Esophagus squamous epithelium (tissue), 4 donors: Measurements from ENCODE around the gene SMOC2.

Experiments used
- CTCF ChIP-seq, 6 experiments: fragments of 450-650 bp in 4 of 6; fragments of 200-600 bp in 2 of 6; sonication (generic) in 2 of 6; IDR thresholded peaks; one replicate each; pipeline ENCODE4 v1.5.1; 2016 to 2019; ENCODE audit warnings: antibody characterized with exemption in 6 of 6, mild to moderate bottlenecking in 4 of 6, moderate library complexity in 4 of 6
- POLR2A ChIP-seq, 4 donors: fragments of 450-650 bp; IDR thresholded peaks; one replicate each; pipeline ENCODE4 v1.6.1; 2017; ENCODE audit warnings: antibody characterized with exemption in 4 of 4, mild to moderate bottlenecking in 4 of 4, moderate library complexity in 3 of 4

GRCh38 chr6:168507730-168508129 lies 66.7 kb downstream of the SMOC2 start:
- TF ChIP-seq CTCF (IDR thresholded peaks at IDR 0.05): no peak
- TF ChIP-seq POLR2A (IDR thresholded peaks at IDR 0.05): no peak
